HG02588 (cell line): ENCODE data around the gene TEX54.
"Not testable (repeated sequence)": the region's sequence is repeated elsewhere in the genome, so short reads cannot be mapped to it uniquely, and the experiment has no call there.

Experiments
- ATAC-seq: cut with Tn5 transposase; IDR thresholded peaks from one replicate; pipeline ENCODE4 v1.9.1; 2021; ENCODE audit warnings: mild to moderate bottlenecking, moderate library complexity; ENCODE audit not compliant: unreplicated experiment

TEX54 gene

GRCh38 chr11:62855571-62856332 lies 23.1 kb upstream of the TEX54 start:
- ATAC-seq: peak; percentile 85

- no peak for ATAC-seq
Observed at GRCh38 chr11:62854825-62855570, 22.4 kb upstream of the TEX54 start.

- ATAC-seq: no peak
Observed at GRCh38 chr11:62854013-62854824, 21.6 kb upstream of the TEX54 start.

- ATAC-seq: no peak
Observed at GRCh38 chr11:62853279-62853965, 20.8 kb upstream of the TEX54 start.

- ATAC-seq: no peak
Observed at GRCh38 chr11:62852523-62853188, 20.0 kb upstream of the TEX54 start.

GRCh38 chr11:62851807-62852522 lies 19.3 kb upstream of the TEX54 start:
- no peak for ATAC-seq

- ATAC-seq: no peak
Observed at GRCh38 chr11:62850911-62851806, 18.5 kb upstream of the TEX54 start.

- no peak for ATAC-seq
Observed at GRCh38 chr11:62847767-62848314, 15.2 kb upstream of the TEX54 start.

- no peak for ATAC-seq
Observed at GRCh38 chr11:62846177-62846576, 13.5 kb upstream of the TEX54 start.

GRCh38 chr11:62844154-62844553 lies 11.5 kb upstream of the TEX54 start:
- ATAC-seq: no peak

- no peak for ATAC-seq
Observed at GRCh38 chr11:62843466-62843865, 10.8 kb upstream of the TEX54 start.

- not testable (repeated sequence) for ATAC-seq
Observed at GRCh38 chr11:62842891-62843290, 10.2 kb upstream of the TEX54 start.

GRCh38 chr11:62842171-62842741 lies 9.6 kb upstream of the TEX54 start:
- no peak for ATAC-seq

GRCh38 chr11:62841361-62842170 lies 8.9 kb upstream of the TEX54 start:
- ATAC-seq: peak; percentile 41

- ATAC-seq: peak; percentile 6
Observed at GRCh38 chr11:62840721-62841360, 8.2 kb upstream of the TEX54 start.

- peak; percentile 43 for ATAC-seq
Observed at GRCh38 chr11:62839050-62839945, 6.7 kb upstream of the TEX54 start, which contains the start of gene WDR74. WDR74 (minus strand) TSS chr11:62839590; CDS start chr11:62839570, 20 bp downstream.
